OCI-LY3 (cell line): ENCODE measurements around the gene ZSCAN22.

Experiments used
- H2AFZ ChIP-seq: fragments of 200-600, 300-600 bp; shearing (Covaris generic); 2 replicates; pipeline ENCODE4 v1.6.0; 2014; ENCODE audit warnings: antibody characterized with exemption, low read depth, low read length
- H3K27ac ChIP-seq: fragments of 200-600, 300-600 bp; sonication (generic); 2 replicates; pipeline ENCODE4 v1.5.1; 2014; ENCODE audit warnings: mild to moderate bottlenecking, low read length, moderate library complexity, mixed read lengths
- H3K27me3 ChIP-seq: fragments of 200-600, 300-600 bp; sonication (generic); 2 replicates; pipeline ENCODE4 v1.6.1; 2014; ENCODE audit warnings: low read depth, low read length, mixed read lengths
- H3K36me3 ChIP-seq: fragments of 200-600, 300-600 bp; sonication (generic); replicated peaks from 2 replicates; pipeline ENCODE3; 2014; ENCODE audit warnings: low read depth, low read length, mixed read lengths
- H3K4me1 ChIP-seq: fragments of 300-600, 200-600 bp; sonication (generic); 2 replicates; pipeline ENCODE4 v1.6.1; 2014; ENCODE audit warnings: low read length, mixed read lengths
- H3K4me2 ChIP-seq: fragments of 200-600, 300-600 bp; sonication (generic); 2 replicates; pipeline ENCODE4 v1.6.1; 2014; ENCODE audit warnings: low read length, mixed read lengths
- H3K4me3 ChIP-seq: fragments of 300-600, 200-600 bp; sonication (generic); 2 replicates; pipeline ENCODE4 v1.5.1; 2014; ENCODE audit warnings: antibody characterized with exemption, mild to moderate bottlenecking, low read length, moderate library complexity
- H3K79me2 ChIP-seq: fragments of 300-600, 200-600 bp; shearing (Covaris generic); 2 replicates; pipeline ENCODE4 v1.6.1; 2014; ENCODE audit warnings: mild to moderate bottlenecking, low read length, mixed read lengths
- H3K9ac ChIP-seq: fragments of 300-600, 200-600 bp; shearing (Covaris generic); 2 replicates; pipeline ENCODE4 v1.6.0; 2014; ENCODE audit warnings: mild to moderate bottlenecking, low read length, moderate library complexity
- H3K9me3 ChIP-seq: fragments of 200-600, 300-600 bp; shearing (Covaris generic); 2 replicates; pipeline ENCODE4 v1.6.1; 2014; ENCODE audit warnings: low read length, mixed read lengths; ENCODE audit not compliant: insufficient read depth
- H4K20me1 ChIP-seq: fragments of 200-600, 300-600 bp; sonication (generic); 2 replicates; pipeline ENCODE4 v1.6.1; 2016; ENCODE audit warnings: low read length, mixed read lengths; ENCODE audit not compliant: insufficient read depth
- EZH2phosphoT487 ChIP-seq: fragments of 200-600 bp; shearing (Covaris generic); IDR thresholded peaks from 2 replicates; pipeline ENCODE4 v1.6.1; 2018; ENCODE audit warnings: antibody characterized with exemption, mixed run types, low read depth
- TF ChIP-seq, protein P1 (sequence below): fragments of 200-600, 300-600 bp; sonication (generic); IDR thresholded peaks from 2 replicates; pipeline ENCODE4 v1.5.1; 2014; ENCODE audit warnings: antibody characterized with exemption, low read length, low read depth

The ZSCAN22 gene

GRCh38 chr19:58334691-58335249 lies 8.0 kb downstream of the ZSCAN22 start:
- peaks cover 17% of the 10 kb centered on the region for H3K36me3 ChIP-seq
- H2AFZ ChIP-seq: no peak overlapping the region
- H3K9ac ChIP-seq: no peak overlapping the region
- H3K27ac ChIP-seq: no peak overlapping the region
- no peaks in the 10 kb centered on the region for H3K9me3 ChIP-seq
- H3K79me2 ChIP-seq: no peaks in the 10 kb centered on the region
- H3K27me3 ChIP-seq: no peaks in the 10 kb centered on the region
- no peak overlapping the region for H3K4me3 ChIP-seq
- no peak overlapping the region for H3K4me2 ChIP-seq
- no peaks in the 10 kb centered on the region for H3K4me1 ChIP-seq
- no peaks in the 10 kb centered on the region for H4K20me1 ChIP-seq
- TF ChIP-seq, protein P1, sequence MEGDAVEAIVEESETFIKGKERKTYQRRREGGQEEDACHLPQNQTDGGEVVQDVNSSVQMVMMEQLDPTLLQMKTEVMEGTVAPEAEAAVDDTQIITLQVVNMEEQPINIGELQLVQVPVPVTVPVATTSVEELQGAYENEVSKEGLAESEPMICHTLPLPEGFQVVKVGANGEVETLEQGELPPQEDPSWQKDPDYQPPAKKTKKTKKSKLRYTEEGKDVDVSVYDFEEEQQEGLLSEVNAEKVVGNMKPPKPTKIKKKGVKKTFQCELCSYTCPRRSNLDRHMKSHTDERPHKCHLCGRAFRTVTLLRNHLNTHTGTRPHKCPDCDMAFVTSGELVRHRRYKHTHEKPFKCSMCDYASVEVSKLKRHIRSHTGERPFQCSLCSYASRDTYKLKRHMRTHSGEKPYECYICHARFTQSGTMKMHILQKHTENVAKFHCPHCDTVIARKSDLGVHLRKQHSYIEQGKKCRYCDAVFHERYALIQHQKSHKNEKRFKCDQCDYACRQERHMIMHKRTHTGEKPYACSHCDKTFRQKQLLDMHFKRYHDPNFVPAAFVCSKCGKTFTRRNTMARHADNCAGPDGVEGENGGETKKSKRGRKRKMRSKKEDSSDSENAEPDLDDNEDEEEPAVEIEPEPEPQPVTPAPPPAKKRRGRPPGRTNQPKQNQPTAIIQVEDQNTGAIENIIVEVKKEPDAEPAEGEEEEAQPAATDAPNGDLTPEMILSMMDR: no peak
- TF ChIP-seq EZH2phosphoT487: no peak

- Histone ChIP-seq H3K27ac (no peak overlapping the region), H2AFZ (no peak overlapping the region), H3K79me2 (no peaks in the 10 kb centered on the region), H3K4me3 (no peak overlapping the region), H3K9ac (no peak overlapping the region), H3K9me3 (no peaks in the 10 kb centered on the region), H3K36me3 (peaks cover 17% of the 10 kb centered on the region), H3K4me1 (no peaks in the 10 kb centered on the region), H4K20me1 (no peaks in the 10 kb centered on the region), H3K4me2 (no peak overlapping the region), H3K27me3 (no peaks in the 10 kb centered on the region)
- no peak for TF ChIP-seq EZH2phosphoT487
- TF ChIP-seq, protein P1: no peak
These were observed 8.8 kb downstream of the ZSCAN22 start for GRCh38 chr19:58335630-58336029.

- H3K79me2 ChIP-seq: no peaks in the 10 kb centered on the region
- no peak overlapping the region for H3K4me3 ChIP-seq
- H3K27ac ChIP-seq: no peak overlapping the region
- H3K9ac ChIP-seq: no peak overlapping the region
- TF ChIP-seq, protein P1: no peak
- no peak for TF ChIP-seq EZH2phosphoT487
- no peaks in the 10 kb centered on the region for H3K27me3 ChIP-seq
- H3K4me1 ChIP-seq: no peaks in the 10 kb centered on the region
- H3K9me3 ChIP-seq: no peaks in the 10 kb centered on the region
- H3K36me3 ChIP-seq: peaks cover 17% of the 10 kb centered on the region
- H3K4me2 ChIP-seq: no peak overlapping the region
- H4K20me1 ChIP-seq: no peaks in the 10 kb centered on the region
- H2AFZ ChIP-seq: no peak overlapping the region
These were observed 9.4 kb downstream of the ZSCAN22 start for GRCh38 chr19:58336216-58336615.

GRCh38 chr19:58336820-58337219 lies 10.0 kb downstream of the ZSCAN22 start:
- Histone ChIP-seq H3K36me3 (peaks cover 17% of the 10 kb centered on the region), H3K4me3 (no peak overlapping the region), H4K20me1 (no peaks in the 10 kb centered on the region), H2AFZ (no peak overlapping the region), H3K79me2 (no peaks in the 10 kb centered on the region), H3K9me3 (no peaks in the 10 kb centered on the region), H3K27me3 (no peaks in the 10 kb centered on the region), H3K9ac (no peak overlapping the region), H3K4me1 (no peaks in the 10 kb centered on the region), H3K4me2 (no peak overlapping the region), H3K27ac (no peak overlapping the region)
- TF ChIP-seq, protein P1: no peak
- TF ChIP-seq EZH2phosphoT487: no peak
